Aorta (tissue), 5 donors: Measurements from ENCODE around the gene LSP1. TPM values are rescaled to one million over a fixed set of nuclear protein-coding genes. Genes with fewer than 3 reads are reported as not detected.

Experiments used
- ATAC-seq: fragments of 200-7000 bp; cut with Tn5 transposase; one replicate; pipeline ENCODE4 v1.9.1; 2022; ENCODE audit warnings: moderate library complexity; ENCODE audit not compliant: low FRiP score
- DNase-seq, 2 donors: peaks; one replicate each; pipeline ENCODE4 v3.0.0-alpha.2; 2020
- H3K27ac ChIP-seq, 2 donors: one replicate each; pipeline ENCODE4 v1.5.1; 2013; ENCODE audit warnings: low read length in 2 of 2, mild to moderate bottlenecking in 2 of 2, moderate library complexity in 2 of 2, control low read depth in 1 of 2, inconsistent platforms in 1 of 2, low read depth in 1 of 2
- H3K27me3 ChIP-seq, 2 donors: one replicate each; pipeline ENCODE4 v1.6.1; 2013; ENCODE audit warnings: control low read depth in 1 of 2, low read length in 1 of 2, mild to moderate bottlenecking in 1 of 2, moderate library complexity in 1 of 2; ENCODE audit not compliant: insufficient read depth in 2 of 2, control insufficient read depth in 1 of 2
- H3K36me3 ChIP-seq, 2 donors: one replicate each; pipeline ENCODE4 v1.6.1; 2013; ENCODE audit warnings: control low read depth in 1 of 2, low read length in 1 of 2, mild to moderate bottlenecking in 1 of 2; ENCODE audit not compliant: insufficient read depth in 2 of 2, control insufficient read depth in 1 of 2
- H3K4me1 ChIP-seq, 2 donors: one replicate each; pipeline ENCODE4 v1.6.1; 2013; ENCODE audit warnings: low read length in 2 of 2, control low read depth in 1 of 2, mild to moderate bottlenecking in 1 of 2, moderate library complexity in 1 of 2; ENCODE audit not compliant: insufficient read depth in 2 of 2, control insufficient read depth in 1 of 2
- H3K4me3 ChIP-seq, 2 donors: one replicate each; pipeline ENCODE4 v1.5.1; 2013; ENCODE audit warnings: low read length in 2 of 2, control low read depth in 1 of 2, mild to moderate bottlenecking in 1 of 2
- H3K9me3 ChIP-seq: one replicate; pipeline ENCODE4 v1.6.1; 2013; ENCODE audit warnings: mild to moderate bottlenecking, low read length; ENCODE audit not compliant: control insufficient read depth
- WGBS, 2 donors: extraction: QIAGEN DNeasy Blood & Tissue Kit; methylation state at CpG; one replicate each; pipeline ENCODE4 v1.1.7; 2013; 5-methylcytosine and 5-hydroxymethylcytosine counted together
- intact Hi-C, 2 donors: fragments of 100-400 bp; cut with DNase I; formaldehyde crosslinking; loops; one replicate each; pipeline versions ENCODE4 v1.14.2 to v1.15.0; 2022
- polyA plus RNA-seq, 2 donors: library from polyadenylated mRNA; stranded (reverse); fragments of 200-250 nt; gene quantifications; one replicate each; pipeline ENCODE4 v1.2.3, GENCODE V29; 2013
- total RNA-seq, 2 donors: library from RNA; stranded (reverse); fragmentation: NEBNext Ultra II Directional; extraction: Animal tissue kit (Norgen Biotek cat#: 25700); gene quantifications; one replicate each; pipeline ENCODE4 v1.2.1, GENCODE V29; 2021
- donor health status: healthy with polysubstance abuse.
- donor health status: Bipolar disorder and iron deficiency.
- donor health status: DM: no; HTN: no; CAD: no.
- donor health status: DM: no; HTN: no; CAD: no.
- donor health status: DM: yes; HTN: yes; CAD: no.

The LSP1 gene
- total and polyA plus RNA-seq, 4 donors: 12.0 to 128 (median 42.8) TPM

GRCh38 chr11:1843796-1844195 is 9.1 kb upstream of the LSP1 start:
- no peak for DNase-seq
- Histone ChIP-seq H3K4me3 (no peak overlapping the region), H3K27ac (no peak overlapping the region), H3K9me3 (no peaks in the 10 kb centered on the region), H3K36me3 (no peaks in the 10 kb centered on the region), H3K27me3 (no peaks in the 10 kb centered on the region), H3K4me1 (no peaks in the 10 kb centered on the region)
- ATAC-seq: no peak
- intact Hi-C loops: no loop called here
- 89 to 93% methylated on average over 8 of the region's 8 CpGs for WGBS, 2 donors

- WGBS, 2 donors: 72 to 83% methylated on average over 23 of the region's 23 CpGs
- Histone ChIP-seq H3K4me3 (no peak overlapping the region), H3K9me3 (no peaks in the 10 kb centered on the region), H3K4me1 (no peaks in the 10 kb centered on the region), H3K36me3 (no peaks in the 10 kb centered on the region), H3K27ac (no peak overlapping the region), H3K27me3 (no peaks in the 10 kb centered on the region)
- intact Hi-C loops: no loop called here
- ATAC-seq (peak; percentile 47), DNase-seq (no peak)
These were observed 8.4 kb upstream of the LSP1 start for GRCh38 chr11:1844221-1845094.

- Histone ChIP-seq H3K4me3 (no peak overlapping the region), H3K4me1 (no peaks in the 10 kb centered on the region), H3K9me3 (no peaks in the 10 kb centered on the region), H3K27ac (no peak overlapping the region), H3K27me3 (no peaks in the 10 kb centered on the region), H3K36me3 (no peaks in the 10 kb centered on the region)
- 92% methylated on average over 1 of the region's 1 CpG for WGBS, 2 donors
- intact Hi-C loops: no loop called here
- DNase-seq (no peak), ATAC-seq (no peak)
These were observed 7.8 kb upstream of the LSP1 start for GRCh38 chr11:1845095-1845429.

GRCh38 chr11:1845561-1846452 is 7.1 kb upstream of the LSP1 start:
- Histone ChIP-seq H3K4me3 (no peak overlapping the region), H3K4me1 (no peaks in the 10 kb centered on the region), H3K27ac (no peak overlapping the region), H3K9me3 (no peaks in the 10 kb centered on the region), H3K36me3 (no peaks in the 10 kb centered on the region), H3K27me3 (no peaks in the 10 kb centered on the region)
- DNase-seq: no peak
- WGBS, 2 donors: 80 to 84% methylated on average over 20 to 21 of the region's 21 CpGs
- ATAC-seq: no peak
- intact Hi-C loops: no loop called here

GRCh38 chr11:1846453-1846932 is 6.4 kb upstream of the LSP1 start:
- Histone ChIP-seq H3K4me3 (no peak overlapping the region), H3K36me3 (no peaks in the 10 kb centered on the region), H3K9me3 (no peaks in the 10 kb centered on the region), H3K27me3 (no peaks in the 10 kb centered on the region), H3K27ac (no peak overlapping the region), H3K4me1 (no peaks in the 10 kb centered on the region)
- DNase-seq: no peak
- ATAC-seq: no peak
- intact Hi-C loops: no loop called here
- WGBS, 2 donors: 84 to 89% methylated on average over 9 of the region's 9 CpGs

- 94% methylated on average over 34 of the region's 34 CpGs for WGBS, 2 donors
- Histone ChIP-seq H3K36me3 (no peaks in the 10 kb centered on the region), H3K27me3 (no peaks in the 10 kb centered on the region), H3K4me3 (no peak overlapping the region), H3K27ac (no peak overlapping the region), H3K4me1 (no peaks in the 10 kb centered on the region), H3K9me3 (no peaks in the 10 kb centered on the region)
- intact Hi-C loops: no loop called here
- no peak for ATAC-seq
- no peak for DNase-seq
These were observed 5.7 kb upstream of the LSP1 start for GRCh38 chr11:1847006-1847735.

- ATAC-seq: no peak
- H3K27ac ChIP-seq: no peak overlapping the region
- H3K4me3 ChIP-seq: no peak overlapping the region
- 90 to 94% methylated on average over 18 of the region's 18 CpGs for WGBS, 2 donors
- H3K4me1 ChIP-seq: no peaks in the 10 kb centered on the region
- no peaks in the 10 kb centered on the region for H3K27me3 ChIP-seq
- no peak for DNase-seq
- H3K36me3 ChIP-seq: no peaks in the 10 kb centered on the region
- intact Hi-C loops: no loop called here
- H3K9me3 ChIP-seq: no peaks in the 10 kb centered on the region
These were observed 4.8 kb upstream of the LSP1 start for GRCh38 chr11:1847926-1848639.
